ENCODE data around the gene LYL1.
A peak's percentile ranks its signal among the peaks of the same experiment; 100 is the strongest.

Gene LYL1

GRCh38 chr19:13071444-13072187 is 31.0 kb downstream of the LYL1 start:
- no peak for DNase-seq

GRCh38 chr19:13070425-13071140 is 32.1 kb downstream of the LYL1 start:
- DNase-seq = no peak

- DNase-seq = no peak
Observed at GRCh38 chr19:13069415-13070359, 33.0 kb downstream of the LYL1 start.

- no peak for DNase-seq
Observed at GRCh38 chr19:13068085-13068846, 34.4 kb downstream of the LYL1 start.

DNA sequence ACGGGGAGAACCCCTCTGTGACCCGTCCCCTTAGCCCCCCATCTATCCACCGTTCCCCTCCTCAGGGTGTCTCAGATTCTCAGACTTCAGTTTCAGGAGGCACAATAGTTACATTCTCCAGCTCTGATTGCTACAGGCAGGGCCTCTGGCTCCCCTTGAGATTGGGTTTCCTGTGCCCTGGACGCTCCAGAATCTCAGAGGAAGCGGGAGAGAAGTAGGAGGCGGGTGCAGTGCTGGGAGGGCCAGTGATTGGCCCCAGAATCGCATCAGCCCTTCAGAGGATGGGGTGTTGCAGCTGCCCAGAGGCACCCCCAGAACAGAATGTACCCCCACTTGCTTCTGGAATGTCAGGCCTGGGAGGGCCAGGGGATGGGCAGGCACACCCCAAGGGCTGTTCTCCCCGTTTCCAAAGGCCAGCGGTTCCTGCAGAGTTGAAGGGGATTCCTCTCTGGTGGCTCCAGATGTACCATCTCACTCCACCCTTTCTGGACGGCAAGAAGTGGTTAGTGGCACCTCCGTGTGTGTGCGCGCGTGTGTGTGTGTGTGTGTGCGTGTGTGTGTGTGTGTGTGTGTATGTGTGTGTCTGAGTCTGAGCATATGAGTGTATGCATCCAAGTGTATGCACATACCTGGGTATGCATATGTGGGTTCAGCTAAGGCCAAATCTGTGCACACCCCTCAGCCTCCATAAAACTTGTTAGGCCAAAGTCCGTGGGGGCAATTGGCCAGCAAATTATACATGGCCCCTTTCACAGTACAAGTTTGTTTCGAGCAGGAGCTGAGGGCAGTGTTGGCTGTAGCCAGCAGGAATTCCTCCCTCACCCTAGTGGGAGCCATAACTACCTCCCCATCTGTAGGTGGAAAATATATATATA is 35.5 kb downstream of the LYL1 start:
- no peak for DNase-seq

DNA sequence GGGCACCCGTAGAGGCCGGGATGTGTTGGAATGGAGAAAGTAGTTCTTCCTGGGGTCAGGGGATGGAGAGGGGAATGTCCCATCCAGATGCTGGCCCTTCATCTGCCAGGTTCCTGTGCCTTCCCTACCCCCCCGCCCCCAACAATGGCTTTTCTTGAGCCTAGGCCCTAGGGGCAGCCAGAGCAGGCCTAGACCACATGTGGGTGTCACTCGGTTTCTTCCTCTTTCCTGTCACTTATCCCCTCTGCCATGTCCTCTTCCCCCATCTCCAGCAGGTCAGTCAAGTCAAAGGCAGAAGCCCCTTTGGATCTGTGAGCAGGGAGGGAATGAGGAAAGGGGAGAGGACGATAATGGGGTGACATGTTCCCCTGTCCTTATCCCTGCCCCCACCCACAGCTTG is 36.4 kb downstream of the LYL1 start:
- no peak for DNase-seq

GRCh38 chr19:13064092-13064489 is 38.6 kb downstream of the LYL1 start:
- DNase-seq = no peak

GRCh38 chr19:13063461-13064091 is 39.1 kb downstream of the LYL1 start:
- DNase-seq = no peak

DNA sequence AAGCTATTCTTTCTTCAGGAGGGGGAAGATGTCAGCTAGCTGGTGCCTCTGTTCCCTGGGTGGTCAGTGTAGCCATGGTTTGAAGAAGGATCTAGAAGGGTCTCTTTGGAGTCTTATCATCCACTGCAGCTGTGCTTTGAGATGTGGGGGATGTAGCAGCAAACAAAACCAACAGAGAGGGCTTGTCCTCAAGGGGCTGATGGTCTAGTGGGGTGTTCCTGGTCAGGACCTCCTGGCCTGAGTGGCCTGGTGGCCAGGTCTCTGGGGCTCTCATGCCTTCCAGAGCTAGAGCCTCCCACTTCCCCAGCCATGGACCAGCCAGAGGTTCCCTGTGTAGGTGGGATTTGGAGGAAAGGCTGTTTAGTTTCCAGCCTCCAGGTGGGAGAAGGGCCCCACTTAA is 40.3 kb downstream of the LYL1 start:
- no peak for DNase-seq

- peak; percentile 58 to 80 for DNase-seq
Observed at GRCh38 chr19:13060964-13061927, 41.4 kb downstream of the LYL1 start.

DNA sequence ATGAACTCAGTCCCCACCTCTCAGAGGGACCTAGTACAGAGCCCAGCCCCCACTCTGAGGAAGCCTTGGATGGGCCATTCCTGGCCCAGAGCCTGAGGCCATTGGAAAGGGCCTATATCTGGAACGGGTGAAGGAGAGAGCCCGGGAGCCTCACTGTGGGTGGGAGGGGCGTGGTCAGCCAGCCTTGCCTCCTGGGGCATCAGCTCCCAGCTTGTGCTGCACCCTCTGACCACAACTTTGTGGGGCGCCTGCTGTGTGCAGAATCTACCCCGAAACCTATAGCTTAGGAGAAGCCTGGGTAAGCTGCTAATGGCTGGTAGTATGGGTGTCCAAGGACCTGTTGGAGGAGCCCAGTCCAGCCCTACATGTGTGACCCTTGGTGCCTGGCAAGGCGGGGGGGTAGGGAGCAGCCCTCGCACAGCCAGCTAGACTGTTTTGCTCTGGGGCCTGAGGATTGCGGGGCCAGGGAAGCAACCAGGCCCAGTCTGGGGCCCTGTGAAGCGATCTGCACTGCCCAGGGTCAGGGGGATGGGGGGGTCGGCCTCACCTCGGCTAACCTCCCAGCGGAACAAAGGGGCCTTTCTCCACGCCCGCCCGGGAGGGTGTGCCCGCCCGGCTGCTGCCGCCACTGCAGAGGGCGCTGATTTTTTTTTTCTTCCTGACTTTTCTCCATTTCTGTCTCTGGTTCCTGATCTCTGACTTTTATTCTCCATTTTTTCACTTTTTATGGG is 42.3 kb downstream of the LYL1 start:
- no peak for DNase-seq

- no peak for DNase-seq
Observed at GRCh38 chr19:13058951-13059660, 43.6 kb downstream of the LYL1 start.

DNA sequence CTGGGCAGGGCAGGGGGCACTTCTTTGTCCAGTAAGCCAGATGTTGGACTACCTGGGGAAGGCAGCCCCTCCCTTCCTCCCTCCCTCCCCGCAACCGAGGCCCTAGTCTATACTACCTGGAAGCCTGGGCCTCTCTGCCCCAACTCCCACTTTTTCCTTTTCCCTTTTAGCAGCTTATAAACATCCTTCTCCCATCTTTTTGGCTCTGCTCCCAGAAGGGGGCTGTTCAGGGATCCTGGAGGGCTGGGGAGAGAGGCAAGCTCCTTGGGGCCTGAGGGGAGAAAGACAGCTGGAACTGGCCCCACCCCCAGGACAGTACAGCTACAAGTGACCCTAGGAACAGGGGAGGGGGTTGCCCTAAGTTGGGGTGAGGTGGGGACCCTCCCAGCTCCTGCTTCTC is 44.9 kb downstream of the LYL1 start:
- no peak for DNase-seq

DNA sequence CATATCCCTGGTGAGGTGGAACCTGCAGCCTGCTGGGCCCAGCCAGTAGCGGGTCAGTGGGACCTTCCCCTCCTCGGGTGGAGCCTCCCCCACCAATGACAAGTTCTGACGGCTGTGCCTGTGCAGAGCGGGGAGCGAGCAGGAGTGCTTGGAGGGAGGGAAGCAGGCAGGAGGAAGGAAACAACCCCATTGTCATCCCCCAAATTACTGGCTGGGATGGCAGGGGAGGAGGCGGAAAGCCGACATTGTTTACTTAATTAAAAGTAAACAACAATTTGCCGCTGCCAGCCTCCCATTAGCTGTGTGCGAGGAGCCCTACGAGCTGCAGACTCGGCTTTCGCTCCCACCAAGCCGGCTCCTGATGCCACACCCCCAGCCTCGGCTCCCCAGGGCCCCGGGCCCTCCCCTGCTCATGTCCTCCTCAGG is 45.5 kb downstream of the LYL1 start:
- no peak for DNase-seq

GRCh38 chr19:13056052-13056660 is 46.5 kb downstream of the LYL1 start:
- DNase-seq = no peak

DNA sequence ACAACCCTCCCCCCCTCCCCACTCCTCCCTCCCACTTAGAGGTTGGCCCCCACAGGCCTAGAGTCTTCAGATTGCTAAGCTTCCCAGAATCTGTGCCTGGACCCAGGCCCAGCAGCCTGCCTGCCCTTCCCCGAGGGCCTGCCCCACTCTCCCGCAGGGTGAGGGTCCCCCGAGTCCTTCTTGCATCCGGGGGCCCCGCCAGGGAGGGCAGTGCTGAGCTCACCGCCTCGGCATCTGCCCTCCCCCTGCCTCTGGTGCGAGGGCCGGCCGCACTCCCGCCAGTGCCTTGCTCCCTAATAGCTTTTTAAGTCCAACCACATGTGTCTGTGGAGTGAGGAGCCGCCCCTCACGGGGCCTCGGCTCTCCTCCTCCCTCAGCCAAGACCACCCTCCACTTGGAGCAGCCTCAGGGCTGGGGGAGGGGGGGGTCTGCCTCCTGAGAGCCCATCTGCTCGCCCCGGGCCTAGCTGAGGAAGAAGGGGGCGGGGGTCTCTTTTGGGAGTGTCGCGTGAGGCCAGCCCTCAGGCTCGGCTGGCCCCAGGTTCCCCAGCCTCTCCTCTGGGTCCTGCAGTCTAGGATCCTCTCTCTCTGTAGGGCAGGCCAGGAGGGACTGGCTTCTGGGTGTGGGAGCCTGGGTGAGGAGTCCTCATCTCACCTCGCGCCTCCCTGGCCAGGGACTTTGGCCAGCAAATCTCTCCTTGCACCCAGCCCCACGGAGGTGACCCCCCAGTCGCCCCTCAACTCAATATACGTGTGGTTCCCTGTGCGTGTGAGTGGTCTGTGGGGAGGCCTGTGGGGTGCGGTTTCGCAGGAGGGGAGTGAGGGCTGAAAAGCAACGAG is 47.2 kb downstream of the LYL1 start:
- no peak for DNase-seq

DNA sequence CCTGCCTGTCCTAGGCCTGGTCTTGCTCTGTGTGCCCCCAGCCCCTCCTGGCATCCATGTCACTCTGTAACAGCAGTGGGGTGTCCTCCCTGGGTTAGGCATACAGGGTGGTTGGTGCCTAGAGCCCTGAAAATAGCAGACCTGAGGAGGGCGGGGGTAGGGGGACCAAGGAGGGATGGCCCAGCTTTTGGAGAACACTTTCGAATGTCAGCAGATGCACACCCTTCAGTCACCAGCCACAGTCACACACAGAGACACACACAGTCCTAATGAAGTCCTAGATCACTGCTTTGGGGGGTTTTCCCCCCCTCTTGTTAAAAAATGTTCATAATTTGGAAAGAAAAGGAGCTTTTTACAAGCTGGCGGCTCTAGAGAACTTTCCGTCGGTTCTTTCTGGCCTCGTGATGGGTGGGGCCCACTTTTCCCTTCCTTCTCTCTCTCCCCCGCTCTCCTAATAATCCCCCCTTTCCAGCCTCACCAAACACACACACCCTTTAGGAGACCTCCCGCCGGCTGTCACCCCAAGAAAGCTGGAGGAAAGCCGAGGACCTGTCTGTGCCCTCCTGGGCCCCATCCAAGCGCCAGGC is 47.9 kb downstream of the LYL1 start:
- no peak for DNase-seq
